C4-2B (cell line): ENCODE measurements around the gene EMC9.
A peak's percentile ranks its signal among the peaks of the same experiment; 100 is the strongest.

Experiments used
- H3K27ac ChIP-seq: fragments of 450-650 bp; 2 replicates; pipeline ENCODE4 v1.5.1; 2017
- CTCF ChIP-seq: fragments of 450-650 bp; conservative IDR thresholded peaks from 2 replicates; pipeline ENCODE4 v1.5.1; 2017; ENCODE audit warnings: mild to moderate bottlenecking
- ZFX ChIP-seq: fragments of 450-650 bp; IDR thresholded peaks from 2 replicates; pipeline ENCODE4 v1.6.1; 2017

EMC9 gene

GRCh38 chr14:24146978-24147760 lies 5.8 kb upstream of the EMC9 start, which contains the start of gene RNF31:
TSS of gene RNF31 (plus strand) at chr14:24147498. CDS start at chr14:24147699, 201 bp downstream.
- peak within 1 kb of the TSS; percentile 88 for H3K27ac ChIP-seq

GRCh38 chr14:24146453-24146977 lies 5.1 kb upstream of the EMC9 start, which contains the start of gene PSME2:
TSS of gene PSME2 (minus strand) at chr14:24146610. CDS start at chr14:24146581, 29 bp downstream.
- TF ChIP-seq CTCF (no peak), ZFX (no peak)
- H3K27ac ChIP-seq = peak within 1 kb of the TSS; percentile 88

More at GRCh38 chr14:24146978-24147760, 5.8 kb upstream of the EMC9 start, which contains the start of gene RNF31:
- TF ChIP-seq CTCF = no peak
- no peak for TF ChIP-seq ZFX

- peak overlapping the region; percentile 88 for H3K27ac ChIP-seq
- TF ChIP-seq ZFX = no peak
Measured at GRCh38 chr14:24145690-24146452, 4.5 kb upstream of the EMC9 start.

- H3K27ac ChIP-seq = peak overlapping the region; percentile 88
- TF ChIP-seq CTCF (no peak), ZFX (no peak)
Measured at GRCh38 chr14:24145219-24145618, 3.8 kb upstream of the EMC9 start.

- H3K27ac ChIP-seq = no peak overlapping the region
- TF ChIP-seq ZFX (no peak), CTCF (no peak)
Measured at GRCh38 chr14:24144451-24144850, 3.1 kb upstream of the EMC9 start.

- no peak overlapping the region for H3K27ac ChIP-seq
- TF ChIP-seq CTCF (no peak), ZFX (no peak)
Measured at GRCh38 chr14:24143511-24143910, 2.1 kb upstream of the EMC9 start.

GRCh38 chr14:24139272-24139934 lies 2.0 kb downstream of the EMC9 start:
- TF ChIP-seq ZFX (no peak), CTCF (no peak; the same call in 1 of the 2 replicates)
- H3K27ac ChIP-seq = no peak overlapping the region; the same call in 1 of the 2 replicates
